Adrenal gland (tissue), 5 donors: Measurements from ENCODE around the gene LRRIQ4.

Experiments used
- POLR2A ChIP-seq, 2 donors: fragments of 450-650 bp; IDR thresholded peaks; one replicate each; pipeline ENCODE4 v1.6.1; 2017; ENCODE audit warnings: antibody characterized with exemption in 2 of 2, mild to moderate bottlenecking in 2 of 2, moderate library complexity in 1 of 2
- TF ChIP-seq, protein P1 (sequence below), 6 experiments: fragments of 450-650 bp in 4 of 6; fragments of 200-600 bp in 2 of 6; sonication (generic) in 1 of 6; IDR thresholded peaks; 1 replicate in 5 of 6; 2 replicates in 1 of 6; pipeline versions ENCODE4 v1.5.1 to v1.8.0; 2016 to 2021; ENCODE audit warnings: antibody characterized with exemption in 6 of 6, mild to moderate bottlenecking in 2 of 6, moderate library complexity in 1 of 6
- donor health status: DM: no; HTN: no; CAD: no.

DNA sequence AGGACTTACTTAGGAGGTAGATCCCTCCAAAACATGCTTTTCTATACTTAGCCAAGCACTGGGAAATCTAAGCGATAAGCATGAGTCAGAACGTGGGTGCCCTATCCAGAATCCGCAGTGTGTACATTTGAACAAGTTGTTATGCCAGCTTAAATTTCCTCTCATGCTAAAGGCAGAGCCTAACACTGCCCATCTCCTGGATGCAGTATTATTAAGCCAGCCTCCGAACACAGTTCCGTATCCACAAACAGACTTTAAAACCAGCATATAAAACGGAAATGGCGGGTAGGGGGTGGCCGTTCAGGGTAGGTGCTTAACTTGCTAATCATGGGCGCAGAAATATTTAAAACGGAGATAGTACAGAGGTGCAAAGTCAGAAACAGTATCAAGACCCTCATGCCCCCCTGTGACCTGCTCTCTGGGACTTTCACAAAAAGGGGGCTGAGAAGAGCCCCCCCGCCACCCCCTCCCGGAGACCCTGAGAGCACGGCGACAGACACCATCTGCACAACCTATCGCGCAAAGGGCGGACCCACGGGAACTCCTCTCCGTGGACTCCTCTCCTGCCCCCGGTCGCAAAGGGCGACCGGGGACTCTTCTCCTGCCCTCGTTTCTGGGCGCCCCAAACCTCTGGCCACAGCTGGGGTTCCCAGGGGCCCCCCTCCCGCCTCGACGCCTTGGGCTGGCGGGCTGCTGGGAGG, 889 bp upstream of the LRRIQ4 start:
- TF ChIP-seq, protein P1, sequence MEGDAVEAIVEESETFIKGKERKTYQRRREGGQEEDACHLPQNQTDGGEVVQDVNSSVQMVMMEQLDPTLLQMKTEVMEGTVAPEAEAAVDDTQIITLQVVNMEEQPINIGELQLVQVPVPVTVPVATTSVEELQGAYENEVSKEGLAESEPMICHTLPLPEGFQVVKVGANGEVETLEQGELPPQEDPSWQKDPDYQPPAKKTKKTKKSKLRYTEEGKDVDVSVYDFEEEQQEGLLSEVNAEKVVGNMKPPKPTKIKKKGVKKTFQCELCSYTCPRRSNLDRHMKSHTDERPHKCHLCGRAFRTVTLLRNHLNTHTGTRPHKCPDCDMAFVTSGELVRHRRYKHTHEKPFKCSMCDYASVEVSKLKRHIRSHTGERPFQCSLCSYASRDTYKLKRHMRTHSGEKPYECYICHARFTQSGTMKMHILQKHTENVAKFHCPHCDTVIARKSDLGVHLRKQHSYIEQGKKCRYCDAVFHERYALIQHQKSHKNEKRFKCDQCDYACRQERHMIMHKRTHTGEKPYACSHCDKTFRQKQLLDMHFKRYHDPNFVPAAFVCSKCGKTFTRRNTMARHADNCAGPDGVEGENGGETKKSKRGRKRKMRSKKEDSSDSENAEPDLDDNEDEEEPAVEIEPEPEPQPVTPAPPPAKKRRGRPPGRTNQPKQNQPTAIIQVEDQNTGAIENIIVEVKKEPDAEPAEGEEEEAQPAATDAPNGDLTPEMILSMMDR (IDR thresholded peaks at IDR 0.05) = no peak
- TF ChIP-seq POLR2A (IDR thresholded peaks at IDR 0.05) = no peak
